Vagina (tissue), 2 donors: ENCODE data around the gene ELP4. TPM values are rescaled to one million over a fixed set of nuclear protein-coding genes. Genes with fewer than 3 reads are reported as not detected.

Experiments used
- DNase-seq, 2 donors: peaks; one replicate each; pipeline ENCODE4 v3.0.0-alpha.2; 2017; ENCODE audit errors: extremely low spot score in 2 of 2
- H3K27ac ChIP-seq: fragments of 200-600 bp; sonication (generic); one replicate; pipeline ENCODE4 v1.5.1; 2019
- H3K27me3 ChIP-seq: fragments of 200-600 bp; sonication (generic); one replicate; pipeline ENCODE4 v1.5.1; 2019
- H3K36me3 ChIP-seq, 2 donors: fragments of 200-600 bp; sonication (generic); one replicate each; pipeline ENCODE4 v1.5.1; 2017 to 2019
- H3K4me1 ChIP-seq: fragments of 200-600 bp; sonication (generic); one replicate; pipeline ENCODE4 v1.5.1; 2019
- H3K4me3 ChIP-seq, 2 donors: fragments of 200-600 bp; sonication (generic); 1 replicate in 1 of 2; 2 replicates in 1 of 2; pipeline ENCODE4 v1.5.1; 2016 to 2019
- H3K9me3 ChIP-seq: fragments of 200-600 bp; sonication (generic); one replicate; pipeline ENCODE4 v1.5.1; 2019
- CTCF ChIP-seq, 3 experiments: fragments of 450-650 bp in 2 of 3; fragments of 200-600 bp in 1 of 3; sonication (generic) in 1 of 3; IDR thresholded peaks; one replicate each; pipeline ENCODE4 v1.5.1; 2017 to 2019; ENCODE audit warnings: antibody characterized with exemption in 3 of 3, mild to moderate bottlenecking in 2 of 3, moderate library complexity in 2 of 3
- POLR2A ChIP-seq, 2 donors: fragments of 450-650 bp; IDR thresholded peaks; one replicate each; pipeline ENCODE4 v1.6.1; 2017; ENCODE audit warnings: antibody characterized with exemption in 2 of 2, mild to moderate bottlenecking in 2 of 2, moderate library complexity in 2 of 2
- POLR2AphosphoS5 ChIP-seq, 2 donors: sonication (generic); formaldehyde crosslinking; IDR thresholded peaks; one replicate each; pipeline ENCODE4 v1.9.0; 2017; ENCODE audit warnings: antibody characterized with exemption in 2 of 2, mild to moderate bottlenecking in 2 of 2, low read depth in 1 of 2; ENCODE audit not compliant: insufficient read depth in 1 of 2
- intact Hi-C: fragments of 100-400 bp; cut with DNase I; formaldehyde crosslinking; loops from one replicate; pipeline ENCODE4 v1.15.1; 2023
- total RNA-seq: library from RNA; depleted of rRNA; stranded (reverse); fragments of >200 nt; gene quantifications from one replicate; pipeline ENCODE4 v1.2.3, GENCODE V29; 2016

The ELP4 gene
- total RNA-seq, 1 donor from 2014 or later: 23.3 TPM

GRCh38 chr11:31782257-31782656, 272.7 kb downstream of the ELP4 start:
- Histone ChIP-seq H3K27ac (no peak overlapping the region), H3K27me3 (no peaks in the 10 kb centered on the region), H3K4me1 (no peaks in the 10 kb centered on the region), H3K36me3 (no peaks in the 10 kb centered on the region), H3K4me3 (no peak overlapping the region), H3K9me3 (no peaks in the 10 kb centered on the region)
- DNase-seq: no peak
- intact Hi-C loops: no loop called here
- TF ChIP-seq CTCF (IDR thresholded peaks at IDR 0.05): no peak
- no peak for TF ChIP-seq POLR2AphosphoS5 (IDR thresholded peaks at IDR 0.05; ENCODE audit: insufficient read depth in 1 of 2, low read depth in 1 of 2)
- no peak for TF ChIP-seq POLR2A (IDR thresholded peaks at IDR 0.05)

GRCh38 chr11:31783252-31783651, 273.7 kb downstream of the ELP4 start:
- no peak for TF ChIP-seq POLR2AphosphoS5 (IDR thresholded peaks at IDR 0.05; ENCODE audit: insufficient read depth in 1 of 2, low read depth in 1 of 2)
- TF ChIP-seq POLR2A (IDR thresholded peaks at IDR 0.05): no peak
- no peak for TF ChIP-seq CTCF (IDR thresholded peaks at IDR 0.05)
- DNase-seq: no peak
- intact Hi-C loops: no loop called here
- H3K27ac ChIP-seq: no peak overlapping the region
- no peaks in the 10 kb centered on the region for H3K4me1 ChIP-seq
- H3K9me3 ChIP-seq: no peaks in the 10 kb centered on the region
- no peaks in the 10 kb centered on the region for H3K27me3 ChIP-seq
- H3K36me3 ChIP-seq: no peaks in the 10 kb centered on the region
- H3K4me3 ChIP-seq: no peak overlapping the region

- Histone ChIP-seq H3K36me3 (no peaks in the 10 kb centered on the region), H3K27me3 (no peaks in the 10 kb centered on the region), H3K27ac (no peak overlapping the region), H3K9me3 (no peaks in the 10 kb centered on the region), H3K4me3 (no peak overlapping the region), H3K4me1 (no peaks in the 10 kb centered on the region)
- DNase-seq: no peak
- TF ChIP-seq POLR2AphosphoS5 (IDR thresholded peaks at IDR 0.05; ENCODE audit: insufficient read depth in 1 of 2, low read depth in 1 of 2) (no peak), CTCF (IDR thresholded peaks at IDR 0.05) (no peak), POLR2A (IDR thresholded peaks at IDR 0.05) (no peak)
- intact Hi-C loops: no loop called here
These were observed 275.0 kb downstream of the ELP4 start for GRCh38 chr11:31784611-31785010.

- Histone ChIP-seq H3K27ac (no peak overlapping the region), H3K4me3 (no peak overlapping the region), H3K4me1 (no peaks in the 10 kb centered on the region), H3K36me3 (no peaks in the 10 kb centered on the region), H3K27me3 (no peaks in the 10 kb centered on the region), H3K9me3 (no peaks in the 10 kb centered on the region)
- intact Hi-C loops: no loop called here
- no peak for DNase-seq
- TF ChIP-seq POLR2A (IDR thresholded peaks at IDR 0.05): no peak
- no peak for TF ChIP-seq CTCF (IDR thresholded peaks at IDR 0.05)
- TF ChIP-seq POLR2AphosphoS5 (IDR thresholded peaks at IDR 0.05; ENCODE audit: insufficient read depth in 1 of 2, low read depth in 1 of 2): no peak
These were observed 277.6 kb downstream of the ELP4 start for GRCh38 chr11:31786996-31787685.

GRCh38 chr11:31788085-31788484, 278.5 kb downstream of the ELP4 start:
- no peaks in the 10 kb centered on the region for H3K9me3 ChIP-seq
- H3K36me3 ChIP-seq: no peaks in the 10 kb centered on the region
- TF ChIP-seq POLR2AphosphoS5 (IDR thresholded peaks at IDR 0.05; ENCODE audit: insufficient read depth in 1 of 2, low read depth in 1 of 2): no peak
- TF ChIP-seq POLR2A (IDR thresholded peaks at IDR 0.05): no peak
- TF ChIP-seq CTCF (IDR thresholded peaks at IDR 0.05): no peak
- no peaks in the 10 kb centered on the region for H3K27me3 ChIP-seq
- intact Hi-C loops: no loop called here
- no peak for DNase-seq
- H3K4me1 ChIP-seq: no peaks in the 10 kb centered on the region
- H3K4me3 ChIP-seq: no peak overlapping the region
- no peak overlapping the region for H3K27ac ChIP-seq
